H1 (cell line): ENCODE results near the gene FBH1. TPM values are rescaled to one million over a fixed set of nuclear protein-coding genes. Genes with fewer than 3 reads are reported as not detected.

ENCODE experiments used
- CTCF ChIA-PET: fragments of 300-600 bp; sonication (Branson Sonifier 250); formaldehyde crosslinking; loops from one replicate; lab custom pipeline; 2021; ENCODE audit not compliant: partially characterized antibody; lab: Charles Lee
- POLR2A ChIA-PET: fragments of 300-600 bp; sonication (Branson Sonifier 250); formaldehyde crosslinking; loops from one replicate; lab custom pipeline; 2021; ENCODE audit warnings: inconsistent platforms; ENCODE audit not compliant: partially characterized antibody; lab: Charles Lee
- DNase-seq, 2 experiments: peaks; one replicate each; pipeline versions ENCODE4 v3.0.0 to v3.0.0-alpha.2; 2010 to 2022; ENCODE audit warnings: low spot score in 2 of 2, low read depth in 1 of 2, mixed read lengths in 1 of 2
- FAIRE-seq: peaks from 2 replicates; lab custom pipeline; 2011; peaks lifted over from hg19 to GRCh38; lab: Jason Lieb, UNC
- H2AFZ ChIP-seq: 2 replicates; pipeline ENCODE4 v1.8.1; 2012; ENCODE audit warnings: low read length, inconsistent platforms
- H2AK5ac ChIP-seq: 2 replicates; pipeline ENCODE4 v1.6.1; 2013; ENCODE audit warnings: low read depth, low read length
- H2BK120ac ChIP-seq: replicated peaks from 2 replicates; pipeline ENCODE3; 2013; ENCODE audit warnings: low read depth, low read length, inconsistent platforms
- H2BK12ac ChIP-seq: 2 replicates; pipeline ENCODE4 v1.6.1; 2013; ENCODE audit warnings: low read depth, low read length
- H2BK15ac ChIP-seq: 2 replicates; pipeline ENCODE4 v1.6.1; 2013; ENCODE audit warnings: low read length
- H2BK20ac ChIP-seq: 2 replicates; pipeline ENCODE4 v1.6.1; 2013; ENCODE audit warnings: low read length
- H2BK5ac ChIP-seq: 2 replicates; pipeline ENCODE4 v1.6.1; 2013; ENCODE audit warnings: low read depth, low read length
- H3K14ac ChIP-seq: 2 replicates; pipeline ENCODE4 v1.6.1; 2013; ENCODE audit warnings: inconsistent platforms; ENCODE audit not compliant: insufficient read length
- H3K18ac ChIP-seq: 2 replicates; pipeline ENCODE4 v1.6.1; 2013; ENCODE audit warnings: low read length; ENCODE audit errors: extremely low read depth
- H3K23ac ChIP-seq: 2 replicates; pipeline ENCODE4 v1.6.1; 2013; ENCODE audit warnings: inconsistent platforms; ENCODE audit not compliant: insufficient read length
- H3K23me2 ChIP-seq: 2 replicates; pipeline ENCODE4 v1.6.1; 2013; ENCODE audit warnings: low read depth, low read length
- H3K27ac ChIP-seq: 2 replicates; pipeline ENCODE4 v1.6.1; 2011; ENCODE audit warnings: low read depth, low read length, inconsistent platforms
- H3K27me3 ChIP-seq, 4 experiments: replicated peaks in 1 of 4; 1 replicate in 1 of 4; 2 replicates in 3 of 4; pipeline versions ENCODE4 v1.6.1 to v1.8.1; 2011 to 2013; ENCODE audit warnings: low read length in 3 of 4, mild to moderate bottlenecking in 3 of 4, inconsistent platforms in 2 of 4, mixed read lengths in 2 of 4, moderate library complexity in 1 of 4; ENCODE audit not compliant: control insufficient read depth in 3 of 4, insufficient read depth in 3 of 4; ENCODE audit errors: extremely low read depth in 1 of 4
- H3K36me3 ChIP-seq, 4 experiments: 2 replicates each; pipeline versions ENCODE4 v1.6.1 to v1.8.1; 2011 to 2013; ENCODE audit warnings: mild to moderate bottlenecking in 4 of 4, low read length in 3 of 4, moderate library complexity in 2 of 4, control low read depth in 1 of 4, inconsistent platforms in 1 of 4; ENCODE audit not compliant: insufficient read depth in 4 of 4, control insufficient read depth in 2 of 4
- H3K4ac ChIP-seq: replicated peaks from 2 replicates; pipeline ENCODE3; 2013; ENCODE audit warnings: low read length, low read depth, mixed read lengths, inconsistent platforms; ENCODE audit not compliant: insufficient read length
- H3K4me1 ChIP-seq, 4 experiments: replicated peaks in 1 of 4; 1 replicate in 1 of 4; 2 replicates in 3 of 4; pipeline versions ENCODE4 v1.6.1 to v1.8.1; 2011 to 2013; ENCODE audit warnings: low read length in 3 of 4, inconsistent platforms in 2 of 4, mixed read lengths in 1 of 4; ENCODE audit not compliant: insufficient read depth in 4 of 4, control insufficient read depth in 3 of 4
- H3K4me2 ChIP-seq, 2 experiments: 2 replicates each; pipeline versions ENCODE4 v1.6.1 to v1.8.1; 2011 to 2013; ENCODE audit warnings: low read depth in 2 of 2, low read length in 2 of 2, control low read depth in 1 of 2, inconsistent platforms in 1 of 2, mild to moderate bottlenecking in 1 of 2; ENCODE audit not compliant: insufficient read depth in 1 of 2
- H3K4me3 ChIP-seq, 4 experiments: fragments of 200-600, 300-600 bp in 1 of 4; sonication (generic), shearing (Covaris generic), sonication (Bioruptor Twin) in 1 of 4; 2 replicates each; pipeline versions ENCODE4 v1.5.1 to v1.8.1; 2011 to 2016; ENCODE audit warnings: low read length in 4 of 4, low read depth in 3 of 4, control low read depth in 2 of 4, inconsistent platforms in 2 of 4, mild to moderate bottlenecking in 2 of 4, mixed read lengths in 1 of 4, moderate library complexity in 1 of 4; ENCODE audit not compliant: insufficient read depth in 2 of 4; ENCODE audit errors: extremely low read depth in 1 of 4
- H3K56ac ChIP-seq: replicated peaks from 2 replicates; pipeline ENCODE3; 2013; ENCODE audit warnings: low read depth, mild to moderate bottlenecking, mixed read lengths, low read length, inconsistent platforms; ENCODE audit not compliant: insufficient read length
- H3K79me1 ChIP-seq: 2 replicates; pipeline ENCODE4 v1.6.1; 2013; ENCODE audit warnings: low read depth, low read length, control low read depth
- H3K79me2 ChIP-seq, 2 experiments: 2 replicates each; pipeline versions ENCODE4 v1.6.1 to v1.8.1; 2012 to 2013; ENCODE audit warnings: low read length in 2 of 2, mild to moderate bottlenecking in 2 of 2, inconsistent platforms in 1 of 2; ENCODE audit not compliant: insufficient read depth in 2 of 2, control insufficient read depth in 1 of 2
- H3K9ac ChIP-seq, 4 experiments: replicated peaks in 1 of 4; 1 replicate in 1 of 4; 2 replicates in 3 of 4; pipeline versions ENCODE4 v1.6.1 to v1.8.1; 2011 to 2013; ENCODE audit warnings: low read depth in 3 of 4, low read length in 3 of 4, control low read depth in 2 of 4, mild to moderate bottlenecking in 2 of 4, moderate library complexity in 2 of 4, inconsistent platforms in 1 of 4; ENCODE audit errors: extremely low read depth in 1 of 4
- H3K9me3 ChIP-seq, 2 experiments: 2 replicates each; pipeline versions ENCODE4 v1.6.1 to v1.8.1; 2012 to 2013; ENCODE audit warnings: mild to moderate bottlenecking in 2 of 2, moderate library complexity in 2 of 2, control low read depth in 1 of 2, inconsistent platforms in 1 of 2, low read depth in 1 of 2, low read length in 1 of 2, mixed read lengths in 1 of 2; ENCODE audit not compliant: insufficient read depth in 2 of 2
- H4K20me1 ChIP-seq, 2 experiments: replicated peaks in 1 of 2; 2 replicates each; pipeline versions ENCODE3 to v1.8.1; 2011 to 2013; ENCODE audit warnings: inconsistent platforms in 2 of 2, low read length in 2 of 2, mild to moderate bottlenecking in 1 of 2; ENCODE audit not compliant: insufficient read depth in 2 of 2, control insufficient read depth in 1 of 2
- H4K5ac ChIP-seq: 2 replicates; pipeline ENCODE4 v1.6.1; 2013; ENCODE audit warnings: low read length, low read depth, mixed read lengths, inconsistent platforms; ENCODE audit not compliant: insufficient read length
- H4K8ac ChIP-seq: 2 replicates; pipeline ENCODE4 v1.8.0; 2013; ENCODE audit warnings: mild to moderate bottlenecking, moderate library complexity, low read length, inconsistent platforms; ENCODE audit not compliant: insufficient read depth; ENCODE audit errors: extremely low read depth
- H4K91ac ChIP-seq: replicated peaks from 2 replicates; pipeline ENCODE3; 2013; ENCODE audit warnings: low read length, mixed read lengths, inconsistent platforms; ENCODE audit not compliant: insufficient read length
- KDM1A ChIP-seq: fragments of 200-600, 300-600 bp; sonication (generic); IDR thresholded peaks from 2 replicates; pipeline ENCODE4 v1.7.1; 2016; ENCODE audit warnings: mild to moderate bottlenecking, low read length, borderline replicate concordance
- SUZ12 ChIP-seq: fragments of 200-600 bp; sonication (generic); IDR thresholded peaks from 2 replicates; pipeline ENCODE4 v1.6.1; 2012; ENCODE audit warnings: mild to moderate bottlenecking, inconsistent platforms, low read length, moderate library complexity, mixed read lengths
- YY1 ChIP-seq: IDR thresholded peaks from 2 replicates; pipeline ENCODE4 v1.6.1; 2011; ENCODE audit warnings: low read depth, mild to moderate bottlenecking, low read length
- WGBS, 2 experiments: shearing (Covaris generic) in 1 of 2; methylation state at CpG; one replicate each; pipeline versions ENCODE4 v1.1.6 to v1.1.7; 2013 to 2015; ENCODE audit warnings: low lambda C conversion rate in 2 of 2, mixed read lengths in 2 of 2, inconsistent platforms in 1 of 2, low coverage in 1 of 2, missing lambda C conversion rate in 1 of 2; ENCODE audit not compliant: insufficient replicate concordance in 2 of 2, insufficient coverage in 1 of 2, insufficient read length in 1 of 2; ENCODE audit errors: extremely low coverage in 1 of 2, missing lambda C conversion rate in 1 of 2; 5-methylcytosine and 5-hydroxymethylcytosine counted together
- polyA plus RNA-seq, 7 experiments: library from polyadenylated mRNA; depleted of rRNA in 3 of 7; stranded (reverse) in 5 of 7; unstranded in 2 of 7; fragments of >200 nt in 5 of 7; fragments of 200-250 nt in 2 of 7; gene quantifications; 1 replicate in 5 of 7; 2 replicates in 1 of 7; 4 replicates in 1 of 7; pipeline versions ENCODE4 v1.2.1 to v1.2.3, GENCODE V29; 2011 to 2013; ENCODE audit warnings: missing spikeins in 2 of 7, mixed read lengths in 2 of 7
- total RNA-seq: library from RNA; stranded (reverse); fragmentation: NEBNext Ultra II Directional; extraction: Animal tissue kit (Norgen Biotek cat#: 25700); gene quantifications from 2 replicates; pipeline ENCODE4 v1.2.1, GENCODE V29; 2021
- TF ChIP-seq, protein P1 (sequence below): IDR thresholded peaks from 2 replicates; pipeline ENCODE4 v1.6.1; 2011; ENCODE audit warnings: low read depth, mild to moderate bottlenecking, low read length; ENCODE audit not compliant: insufficient read depth
- TF ChIP-seq, protein P2 (sequence below): IDR thresholded peaks from 2 replicates; pipeline ENCODE4 v1.6.1; 2012; ENCODE audit warnings: low read length, inconsistent platforms

Gene FBH1
- total and polyA plus RNA-seq, 2 of the 8 experiments (the other 6 are each of a cell fraction or from before 2014, with no cell fraction given) = 31.1 to 51.8 TPM

DNA sequence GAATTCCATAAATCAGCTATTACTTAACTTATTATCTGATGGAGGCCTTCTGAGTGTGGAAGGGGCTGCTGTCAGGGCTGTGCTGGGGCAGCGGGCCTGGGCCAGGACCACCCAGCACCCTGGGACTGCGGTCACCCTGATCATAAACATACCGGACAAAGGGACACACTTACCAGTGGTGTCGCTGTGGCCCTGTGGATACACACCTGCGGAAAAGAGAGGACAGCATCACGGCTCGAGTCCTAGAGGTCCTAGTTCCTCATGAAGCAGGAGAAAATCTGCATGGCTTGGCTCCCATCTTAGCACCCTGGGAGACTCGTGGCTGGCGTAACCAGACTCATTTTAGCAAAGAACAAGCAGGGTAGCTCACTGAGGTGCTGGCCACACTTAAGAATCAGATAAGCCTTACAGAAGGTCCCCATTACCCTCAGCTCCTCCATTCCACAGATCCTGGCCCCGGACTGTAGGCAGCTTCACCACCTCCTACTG lies 69.6 kb downstream of the FBH1 start:
- Histone ChIP-seq H4K91ac (no peak overlapping the region), H3K14ac (no peak overlapping the region), H3K4me1 (no peaks in the 10 kb centered on the region), H3K27me3 (0 out of 7 replicates have a peak, but pooled peaks cover 0 to 2% (median 0%) of the 10 kb centered on the region in 4 experiments), H3K4me2 (no peak overlapping the region), H3K9me3 (no peaks in the 10 kb centered on the region), H3K23ac (no peak overlapping the region), H3K23me2 (no peaks in the 10 kb centered on the region), H2BK120ac (no peak overlapping the region), H3K9ac (no peak overlapping the region), H2BK12ac (0 out of 2 replicates have a peak overlapping the region, but pooled peaks have one; percentile 17), H4K8ac (no peak overlapping the region), H3K36me3 (no peaks in the 10 kb centered on the region), H3K79me1 (no peaks in the 10 kb centered on the region), H3K27ac (no peak overlapping the region), H3K18ac (no peak overlapping the region), H3K4me3 (no peak overlapping the region), H3K56ac (no peak overlapping the region), H2AK5ac (no peak overlapping the region), H3K79me2 (no peaks in the 10 kb centered on the region), H3K4ac (no peak overlapping the region), H4K5ac (no peak overlapping the region), H4K20me1 (no peaks in the 10 kb centered on the region), H2BK15ac (no peak overlapping the region), H2BK5ac (no peak overlapping the region), H2BK20ac (no peak overlapping the region), H2AFZ (no peak overlapping the region)
- FAIRE-seq = no peak
- CTCF ChIA-PET = interaction anchor here (1.1 to 2.0 kb wide), 2 partner anchors 12 to 77 kb away, joined by 3 to 7 read pairs; no protein-coding TSS in a partner anchor
- 80% methylated on average over 10 of the region's 10 CpGs; no CpG with 5 or more reads in 1 of the 2 experiments for WGBS, 2 experiments
- DNase-seq = no peak
- POLR2A ChIA-PET = no interaction called here
- TF ChIP-seq SUZ12 = no peak
- TF ChIP-seq, protein P1, sequence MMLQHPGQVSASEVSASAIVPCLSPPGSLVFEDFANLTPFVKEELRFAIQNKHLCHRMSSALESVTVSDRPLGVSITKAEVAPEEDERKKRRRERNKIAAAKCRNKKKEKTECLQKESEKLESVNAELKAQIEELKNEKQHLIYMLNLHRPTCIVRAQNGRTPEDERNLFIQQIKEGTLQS = no peak
- no peak for TF ChIP-seq YY1
- no peak for TF ChIP-seq KDM1A
- TF ChIP-seq, protein P2, sequence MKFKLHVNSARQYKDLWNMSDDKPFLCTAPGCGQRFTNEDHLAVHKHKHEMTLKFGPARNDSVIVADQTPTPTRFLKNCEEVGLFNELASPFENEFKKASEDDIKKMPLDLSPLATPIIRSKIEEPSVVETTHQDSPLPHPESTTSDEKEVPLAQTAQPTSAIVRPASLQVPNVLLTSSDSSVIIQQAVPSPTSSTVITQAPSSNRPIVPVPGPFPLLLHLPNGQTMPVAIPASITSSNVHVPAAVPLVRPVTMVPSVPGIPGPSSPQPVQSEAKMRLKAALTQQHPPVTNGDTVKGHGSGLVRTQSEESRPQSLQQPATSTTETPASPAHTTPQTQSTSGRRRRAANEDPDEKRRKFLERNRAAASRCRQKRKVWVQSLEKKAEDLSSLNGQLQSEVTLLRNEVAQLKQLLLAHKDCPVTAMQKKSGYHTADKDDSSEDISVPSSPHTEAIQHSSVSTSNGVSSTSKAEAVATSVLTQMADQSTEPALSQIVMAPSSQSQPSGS = no peak
